GM23338 (cell line): ENCODE measurements around the gene FNDC4. TPM values are rescaled to one million over a fixed set of nuclear protein-coding genes. Genes with fewer than 3 reads are reported as not detected.

Source experiments
- ATAC-seq: fragments of 200-7000 bp; cut with Tn5 transposase; 3 replicates; pipeline ENCODE4 v1.9.1; 2020
- DNase-seq: peaks from one replicate; pipeline ENCODE4 v3.0.0-alpha.2; 2015; ENCODE audit warnings: low spot score
- H2AFZ ChIP-seq: fragments of 200-600 bp; sonication (generic); 2 replicates; pipeline ENCODE4 v1.8.0; 2016; ENCODE audit warnings: antibody characterized with exemption, mild to moderate bottlenecking, moderate library complexity
- H3F3A ChIP-seq: fragments of 200-600 bp; sonication (generic); replicated peaks from 2 replicates; pipeline ENCODE4 v1.8.0; 2017; ENCODE audit warnings: antibody characterized with exemption, mixed run types, low read depth
- H3K27ac ChIP-seq: fragments of 200-600 bp; sonication (generic); 2 replicates; pipeline ENCODE4 v1.6.1; 2016; ENCODE audit warnings: low read depth
- H3K27me3 ChIP-seq: fragments of 200-600 bp; sonication (generic); 2 replicates; pipeline ENCODE4 v1.8.0; 2016; ENCODE audit warnings: mild to moderate bottlenecking, mixed run types, moderate library complexity; ENCODE audit not compliant: insufficient read depth
- H3K36me3 ChIP-seq: fragments of 200-600 bp; sonication (generic); 2 replicates; pipeline ENCODE4 v1.8.0; 2016; ENCODE audit warnings: mild to moderate bottlenecking; ENCODE audit not compliant: insufficient read depth
- H3K4me1 ChIP-seq: fragments of 200-600 bp; sonication (generic); 2 replicates; pipeline ENCODE4 v1.8.0; 2016; ENCODE audit warnings: mild to moderate bottlenecking, moderate library complexity; ENCODE audit not compliant: insufficient read depth
- H3K4me2 ChIP-seq: fragments of 200-600 bp; sonication (generic); 2 replicates; pipeline ENCODE4 v1.7.1; 2017; ENCODE audit warnings: mixed run types
- H3K4me3 ChIP-seq: fragments of 200-600 bp; sonication (generic); 2 replicates; pipeline ENCODE4 v1.6.1; 2016; ENCODE audit warnings: mixed run types
- H3K79me2 ChIP-seq: fragments of 200-600 bp; sonication (generic); replicated peaks from 2 replicates; pipeline ENCODE4 v1.8.0; 2017; ENCODE audit warnings: mild to moderate bottlenecking; ENCODE audit not compliant: insufficient read depth
- H3K9me2 ChIP-seq: fragments of 200-600 bp; sonication (generic); 2 replicates; pipeline ENCODE4 v1.8.0; 2017; ENCODE audit not compliant: insufficient read depth
- H4K20me1 ChIP-seq: fragments of 200-600 bp; sonication (generic); replicated peaks from 2 replicates; pipeline ENCODE4 v1.8.0; 2017; ENCODE audit warnings: mild to moderate bottlenecking; ENCODE audit not compliant: insufficient read depth
- H3K27ac Mint-ChIP-seq: 2 replicates; pipeline ENCODE4 v1.8.0; 2020; ENCODE audit warnings: inconsistent platforms, mild to moderate bottlenecking, moderate library complexity, mixed read lengths
- H3K27me3 Mint-ChIP-seq: 3 replicates; pipeline ENCODE4 v1.8.0; 2022; ENCODE audit warnings: low read depth, mild to moderate bottlenecking, moderate library complexity, mixed read lengths, inconsistent platforms; ENCODE audit not compliant: insufficient read depth, poor library complexity
- H3K36me3 Mint-ChIP-seq: 3 replicates; pipeline ENCODE4 v1.8.0; 2021; ENCODE audit warnings: low read depth, mild to moderate bottlenecking, inconsistent platforms, moderate library complexity, mixed read lengths
- H3K4me1 Mint-ChIP-seq: 3 replicates; pipeline ENCODE4 v1.8.0; 2020; ENCODE audit warnings: mild to moderate bottlenecking, inconsistent platforms, mixed read lengths
- H3K4me3 Mint-ChIP-seq: 3 replicates; pipeline ENCODE4 v1.8.0; 2021; ENCODE audit warnings: moderate library complexity, mild to moderate bottlenecking, inconsistent platforms, mixed read lengths
- H3K9me3 Mint-ChIP-seq: 3 replicates; pipeline ENCODE4 v1.8.0; 2020; ENCODE audit warnings: moderate library complexity, mild to moderate bottlenecking, inconsistent platforms, mixed read lengths
- CREB1 ChIP-seq: fragments of 250-450 bp; sonication (Bioruptor Pico); IDR thresholded peaks from 2 replicates; pipeline ENCODE4 v1.5.0; 2020; ENCODE audit warnings: low read depth, mild to moderate bottlenecking, moderate library complexity
- CTCF ChIP-seq, 2 experiments: fragments of 200-600 bp in 1 of 2; sonication (generic) in 1 of 2; conservative IDR thresholded peaks; 2 replicates each; pipeline versions ENCODE4 v1.5.1 to v1.6.1; 2016 to 2017; ENCODE audit warnings: antibody characterized with exemption in 2 of 2, low read depth in 2 of 2, mild to moderate bottlenecking in 2 of 2, moderate library complexity in 1 of 2
- EZH2 ChIP-seq: fragments of 200-600 bp; sonication (generic); IDR thresholded peaks from one replicate; pipeline ENCODE4 v1.8.0; 2017; ENCODE audit warnings: antibody characterized with exemption, mild to moderate bottlenecking, low read depth; ENCODE audit not compliant: unreplicated experiment
- JUNB ChIP-seq: IDR thresholded peaks from one replicate; pipeline ENCODE4 v1.6.1; 2016; ENCODE audit warnings: antibody characterized with exemption; ENCODE audit not compliant: unreplicated experiment
- NANOG ChIP-seq: IDR thresholded peaks from 2 replicates; pipeline ENCODE4 v1.6.1; 2016; ENCODE audit warnings: antibody characterized with exemption, borderline replicate concordance
- POLR2AphosphoS5 ChIP-seq: IDR thresholded peaks from 2 replicates; pipeline ENCODE4 v1.6.1; 2016; ENCODE audit warnings: antibody characterized with exemption, low read depth
- REST ChIP-seq: IDR thresholded peaks from one replicate; pipeline ENCODE4 v1.6.1; 2018; ENCODE audit warnings: antibody characterized with exemption; ENCODE audit not compliant: unreplicated experiment
- STAT1 ChIP-seq: IDR thresholded peaks from one replicate; pipeline ENCODE4 v1.6.1; 2016; ENCODE audit warnings: antibody characterized with exemption; ENCODE audit not compliant: unreplicated experiment
- ZNF331 ChIP-seq: fragments of 250-450 bp; sonication (Bioruptor Pico); IDR thresholded peaks from 2 replicates; pipeline ENCODE4 v1.5.0; 2020; ENCODE audit warnings: low read depth, mild to moderate bottlenecking, moderate library complexity
- ZNF462 ChIP-seq: fragments of 250-450 bp; sonication (Bioruptor Pico); IDR thresholded peaks from 2 replicates; pipeline ENCODE4 v1.5.0; 2020; ENCODE audit warnings: mild to moderate bottlenecking, moderate library complexity
- polyA plus RNA-seq: library from polyadenylated mRNA; unstranded; fragments of >200 nt; fragmentation: Nextera tagmentation; extraction: Ambion mirVana; gene quantifications from 2 replicates; pipeline ENCODE4 v1.2.1, GENCODE V29; 2016
- total RNA-seq: library from RNA; depleted of rRNA; stranded (reverse); fragments of >200 nt; shearing (Covaris generic); gene quantifications from 2 replicates; pipeline ENCODE4 v1.2.3, GENCODE V29; 2014

FNDC4 gene
- total and polyA plus RNA-seq, 2 experiments from 2014 or later = 5.9 to 13.3 TPM

- Mint-ChIP-seq H3K36me3 (no peaks in the 10 kb centered on the region; the same call in 2 of the 3 replicates), H3K4me1 (peaks cover 21% of the 10 kb centered on the region; the same call in 2 of the 3 replicates), H3K4me3 (peak within 1 kb of the TSS; percentile 92), H3K27ac (peak within 1 kb of the TSS; percentile 96), H3K9me3 (no peaks in the 10 kb centered on the region; the same call in 2 of the 3 replicates), H3K27me3 (peaks cover 14% of the 10 kb centered on the region)
- DNase-seq (peak; percentile 100), ATAC-seq (peak; percentile 87)
- Histone ChIP-seq H4K20me1 (no peaks in the 10 kb centered on the region), H3K27ac (no peak within 1 kb of the TSS), H2AFZ (peak within 1 kb of the TSS; percentile 93), H3K9me2 (no peaks in the 10 kb centered on the region), H3K4me1 (peaks cover 14% of the 10 kb centered on the region), H3K27me3 (peaks cover 15% of the 10 kb centered on the region), H3K4me3 (peak within 1 kb of the TSS; percentile 69), H3K36me3 (no peaks in the 10 kb centered on the region), H3K4me2 (peak within 1 kb of the TSS; percentile 92), H3F3A (0 out of 2 replicates have a peak, but pooled peaks cover 3% of the 10 kb centered on the region), H3K79me2 (no peaks in the 10 kb centered on the region)
- TF ChIP-seq ZNF331 (CRISPR knock-in tag) (no peak), CTCF (conservative IDR thresholded peaks at IDR 0.05; ENCODE audit: low read depth in 2 of 2) (no peak), CREB1 (CRISPR knock-in tag) (peak; percentile 96), POLR2AphosphoS5 (peak; percentile 91), ZNF462 (CRISPR knock-in tag) (no peak), EZH2 (no peak), STAT1 (no peak), NANOG (no peak), JUNB (no peak), REST (no peak)
Measured at GRCh38 chr2:27489498-27490397, 5.3 kb downstream of the FNDC4 start, which contains the start of gene IFT172. TSS of gene IFT172 (minus strand) at chr2:27489743. CDS start at chr2:27489653, 90 bp downstream.
